HUES6 (cell line): ENCODE data around the gene BBX.
A peak's percentile ranks its signal among the peaks of the same experiment; 100 is the strongest.
"Not testable (repeated sequence)": the region's sequence is repeated elsewhere in the genome, so short reads cannot be mapped to it uniquely, and the experiment has no call there.

Experiments
- H3K27ac ChIP-seq: 2 replicates; pipeline ENCODE4 v1.7.0; 2013; ENCODE audit warnings: low read depth, mild to moderate bottlenecking, low read length, inconsistent platforms
- H3K27me3 ChIP-seq: 2 replicates; pipeline ENCODE4 v1.6.1; 2013; ENCODE audit warnings: low read length; ENCODE audit not compliant: control insufficient read depth, insufficient read depth
- H3K36me3 ChIP-seq: 2 replicates; pipeline ENCODE4 v1.6.1; 2013; ENCODE audit warnings: low read length; ENCODE audit not compliant: control insufficient read depth, insufficient read depth
- H3K4me1 ChIP-seq: 2 replicates; pipeline ENCODE4 v1.6.1; 2013; ENCODE audit warnings: low read length; ENCODE audit not compliant: control insufficient read depth, insufficient read depth
- H3K4me3 ChIP-seq: 2 replicates; pipeline ENCODE4 v1.5.1; 2013; ENCODE audit warnings: low read depth, low read length
- H3K9ac ChIP-seq: one replicate; pipeline ENCODE4 v1.6.1; 2013; ENCODE audit warnings: mild to moderate bottlenecking, low read length
- H3K9me3 ChIP-seq: 2 replicates; pipeline ENCODE4 v1.6.1; 2013; ENCODE audit warnings: low read depth, low read length; ENCODE audit not compliant: control insufficient read depth, insufficient read depth

Gene BBX

GRCh38 chr3:107571492-107571891 lies 48.7 kb downstream of the BBX start:
- H3K27ac ChIP-seq, H3K27me3 ChIP-seq, H3K4me1 ChIP-seq, H3K36me3 ChIP-seq, H3K4me3 ChIP-seq, H3K9me3 ChIP-seq, H3K9ac ChIP-seq: not testable (repeated sequence)

GRCh38 chr3:107574650-107575049 lies 51.9 kb downstream of the BBX start:
- Histone ChIP-seq H3K9me3 (no peaks in the 10 kb centered on the region), H3K27me3 (no peaks in the 10 kb centered on the region), H3K27ac (no peak overlapping the region), H3K36me3 (no peaks in the 10 kb centered on the region), H3K4me1 (peaks cover 22% of the 10 kb centered on the region), H3K9ac (no peak overlapping the region), H3K4me3 (no peak overlapping the region)

GRCh38 chr3:107578091-107578490 lies 55.3 kb downstream of the BBX start:
- Histone ChIP-seq H3K36me3 (no peaks in the 10 kb centered on the region), H3K27ac (no peak overlapping the region), H3K4me3 (no peak overlapping the region), H3K27me3 (no peaks in the 10 kb centered on the region), H3K4me1 (peaks cover 18% of the 10 kb centered on the region), H3K9me3 (no peaks in the 10 kb centered on the region), H3K9ac (no peak overlapping the region)

GRCh38 chr3:107578523-107578922 lies 55.8 kb downstream of the BBX start:
- Histone ChIP-seq H3K27me3 (no peaks in the 10 kb centered on the region), H3K9ac (no peak overlapping the region), H3K36me3 (no peaks in the 10 kb centered on the region), H3K9me3 (no peaks in the 10 kb centered on the region), H3K4me3 (no peak overlapping the region), H3K4me1 (peaks cover 18% of the 10 kb centered on the region), H3K27ac (no peak overlapping the region)

- Histone ChIP-seq H3K36me3 (no peaks in the 10 kb centered on the region), H3K27me3 (no peaks in the 10 kb centered on the region), H3K4me1 (peaks cover 18% of the 10 kb centered on the region), H3K9me3 (no peaks in the 10 kb centered on the region), H3K9ac (no peak overlapping the region), H3K27ac (no peak overlapping the region), H3K4me3 (no peak overlapping the region)
These were observed 56.6 kb downstream of the BBX start for GRCh38 chr3:107579371-107579770.

GRCh38 chr3:107581230-107581629 lies 58.5 kb downstream of the BBX start:
- no peak overlapping the region for H3K4me3 ChIP-seq
- H3K27me3 ChIP-seq: no peaks in the 10 kb centered on the region
- no peaks in the 10 kb centered on the region for H3K9me3 ChIP-seq
- H3K9ac ChIP-seq: no peak overlapping the region
- peaks cover 18% of the 10 kb centered on the region for H3K4me1 ChIP-seq
- no peaks in the 10 kb centered on the region for H3K36me3 ChIP-seq
- no peak overlapping the region for H3K27ac ChIP-seq

- Histone ChIP-seq H3K4me3 (no peak overlapping the region), H3K9ac (no peak overlapping the region), H3K9me3 (no peaks in the 10 kb centered on the region), H3K36me3 (no peaks in the 10 kb centered on the region), H3K27me3 (no peaks in the 10 kb centered on the region), H3K27ac (no peak overlapping the region), H3K4me1 (no peaks in the 10 kb centered on the region)
These were observed 65.5 kb downstream of the BBX start for GRCh38 chr3:107588217-107588616.

- H3K4me3 ChIP-seq: no peak overlapping the region
- H3K36me3 ChIP-seq: no peaks in the 10 kb centered on the region
- no peak overlapping the region for H3K27ac ChIP-seq
These were observed 66.7 kb downstream of the BBX start for GRCh38 chr3:107589454-107589853.

GRCh38 chr3:107590786-107591185 lies 68.0 kb downstream of the BBX start:
- no peaks in the 10 kb centered on the region for H3K9me3 ChIP-seq
- peaks cover 6% of the 10 kb centered on the region for H3K4me1 ChIP-seq
- H3K27ac ChIP-seq: no peak overlapping the region
- H3K4me3 ChIP-seq: no peak overlapping the region
- H3K36me3 ChIP-seq: no peaks in the 10 kb centered on the region
- no peaks in the 10 kb centered on the region for H3K27me3 ChIP-seq
- H3K9ac ChIP-seq: no peak overlapping the region

More at GRCh38 chr3:107589454-107589853, 66.7 kb downstream of the BBX start:
- Histone ChIP-seq H3K27me3 (no peaks in the 10 kb centered on the region), H3K9me3 (no peaks in the 10 kb centered on the region), H3K4me1 (peaks cover 6% of the 10 kb centered on the region; the same call in 1 of the 2 replicates), H3K9ac (no peak overlapping the region)

GRCh38 chr3:107592073-107592472 lies 69.3 kb downstream of the BBX start:
- Histone ChIP-seq H3K9ac (no peak overlapping the region), H3K27ac (no peak overlapping the region), H3K4me3 (no peak overlapping the region), H3K27me3 (no peaks in the 10 kb centered on the region), H3K9me3 (no peaks in the 10 kb centered on the region), H3K4me1 (peaks cover 16% of the 10 kb centered on the region), H3K36me3 (no peaks in the 10 kb centered on the region)

- no peak overlapping the region for H3K27ac ChIP-seq
- H3K27me3 ChIP-seq: no peaks in the 10 kb centered on the region
- H3K4me1 ChIP-seq: peaks cover 42% of the 10 kb centered on the region
These were observed 72.1 kb downstream of the BBX start for GRCh38 chr3:107594870-107595269.

GRCh38 chr3:107596639-107597038 lies 73.9 kb downstream of the BBX start:
- 0 out of 2 replicates have a peak overlapping the region, but pooled peaks have one; percentile 23 for H3K27ac ChIP-seq
- no peak overlapping the region for H3K4me3 ChIP-seq
- H3K27me3 ChIP-seq: no peaks in the 10 kb centered on the region
- H3K9me3 ChIP-seq: no peaks in the 10 kb centered on the region; the same call in 1 of the 2 replicates
- H3K9ac ChIP-seq: no peak overlapping the region
- H3K4me1 ChIP-seq: peaks cover 52% of the 10 kb centered on the region
- peaks cover 5% of the 10 kb centered on the region; the same call in 1 of the 2 replicates for H3K36me3 ChIP-seq

More at GRCh38 chr3:107594870-107595269, 72.1 kb downstream of the BBX start:
- Histone ChIP-seq H3K36me3 (no peaks in the 10 kb centered on the region), H3K9ac (no peak overlapping the region), H3K9me3 (no peaks in the 10 kb centered on the region), H3K4me3 (no peak overlapping the region)
